Measurements from ENCODE around the gene PLCH2. TPM values are rescaled to one million over a fixed set of nuclear protein-coding genes. Genes with fewer than 3 reads are reported as not detected.

PLCH2 gene
- total RNA-seq, 1 experiment from 2014 or later: 0.27 TPM

DNA sequence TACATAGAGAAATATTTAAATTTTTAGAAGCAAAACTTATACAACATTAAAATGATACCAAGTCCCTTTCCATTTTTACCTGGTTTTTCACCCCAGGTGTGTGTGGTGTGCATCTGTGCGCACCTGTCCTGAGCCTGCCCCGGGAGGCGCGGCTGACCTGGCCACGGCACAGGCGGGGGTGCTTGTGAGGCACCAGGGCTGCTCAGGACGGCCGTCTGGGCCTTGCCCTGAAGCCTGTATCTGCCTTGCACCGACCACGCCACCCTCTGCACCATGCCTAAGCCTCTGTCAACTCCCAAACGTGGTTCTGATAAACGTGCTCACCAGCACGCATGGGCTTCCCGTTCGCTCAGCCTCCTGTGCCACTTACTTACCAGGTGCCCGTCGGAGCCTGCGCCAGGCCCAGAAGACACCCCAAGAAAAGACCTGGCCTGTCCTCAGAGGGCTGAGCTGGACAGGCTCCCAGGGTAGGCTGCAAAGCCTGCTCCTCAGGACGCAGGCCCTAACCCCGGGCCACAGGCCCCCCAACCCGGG is 29.4 kb downstream of the PLCH2 start:
- ChIA-PET POLR2A (no interaction called here), CTCF (interaction anchor here (0.9 kb wide), 1 partner anchor 91 kb away, joined by 3 read pairs; no protein-coding TSS in a partner anchor)
- intact Hi-C loops (cut with micrococcal nuclease; ENCODE audit: unreplicated experiment): no loop called here
- TF ChIP-seq, protein P1, sequence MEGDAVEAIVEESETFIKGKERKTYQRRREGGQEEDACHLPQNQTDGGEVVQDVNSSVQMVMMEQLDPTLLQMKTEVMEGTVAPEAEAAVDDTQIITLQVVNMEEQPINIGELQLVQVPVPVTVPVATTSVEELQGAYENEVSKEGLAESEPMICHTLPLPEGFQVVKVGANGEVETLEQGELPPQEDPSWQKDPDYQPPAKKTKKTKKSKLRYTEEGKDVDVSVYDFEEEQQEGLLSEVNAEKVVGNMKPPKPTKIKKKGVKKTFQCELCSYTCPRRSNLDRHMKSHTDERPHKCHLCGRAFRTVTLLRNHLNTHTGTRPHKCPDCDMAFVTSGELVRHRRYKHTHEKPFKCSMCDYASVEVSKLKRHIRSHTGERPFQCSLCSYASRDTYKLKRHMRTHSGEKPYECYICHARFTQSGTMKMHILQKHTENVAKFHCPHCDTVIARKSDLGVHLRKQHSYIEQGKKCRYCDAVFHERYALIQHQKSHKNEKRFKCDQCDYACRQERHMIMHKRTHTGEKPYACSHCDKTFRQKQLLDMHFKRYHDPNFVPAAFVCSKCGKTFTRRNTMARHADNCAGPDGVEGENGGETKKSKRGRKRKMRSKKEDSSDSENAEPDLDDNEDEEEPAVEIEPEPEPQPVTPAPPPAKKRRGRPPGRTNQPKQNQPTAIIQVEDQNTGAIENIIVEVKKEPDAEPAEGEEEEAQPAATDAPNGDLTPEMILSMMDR (IDR thresholded peaks at IDR 0.05; ENCODE audit: insufficient read depth in 1 of 2, low read depth in 1 of 2, low read length in 1 of 2, severe bottlenecking in 1 of 2, unreplicated experiment in 1 of 2): no peak
- Mint-ChIP-seq H3K27ac (ENCODE audit: unreplicated experiment) (no peak overlapping the region), H3K4me1 (ENCODE audit: low read depth, unreplicated experiment) (no peaks in the 10 kb centered on the region), H3K9me3 (ENCODE audit: unreplicated experiment) (no peaks in the 10 kb centered on the region), H3K4me3 (ENCODE audit: unreplicated experiment) (no peak overlapping the region), H3K27me3 (ENCODE audit: insufficient read depth, unreplicated experiment) (no peaks in the 10 kb centered on the region), H3K36me3 (ENCODE audit: insufficient read depth, unreplicated experiment) (peaks cover 16% of the 10 kb centered on the region)
- no peaks in the 10 kb centered on the region; the same call in 1 of the 2 replicates for H3K36me3 ChIP-seq (ENCODE audit: control insufficient read depth, insufficient read depth, low read length)
- no peaks in the 10 kb centered on the region for H3K9me3 ChIP-seq
- DNase-seq: no peak
- no TSS peak for BruUV-seq (replicated peaks)
- H3K27me3 ChIP-seq (replicated peaks; ENCODE audit: control insufficient read depth, insufficient read depth, low read length): no peaks in the 10 kb centered on the region
- H3K4me1 ChIP-seq: no peaks in the 10 kb centered on the region
- H3K4me3 ChIP-seq (ENCODE audit: low read depth, low read length): no peak overlapping the region

DNA sequence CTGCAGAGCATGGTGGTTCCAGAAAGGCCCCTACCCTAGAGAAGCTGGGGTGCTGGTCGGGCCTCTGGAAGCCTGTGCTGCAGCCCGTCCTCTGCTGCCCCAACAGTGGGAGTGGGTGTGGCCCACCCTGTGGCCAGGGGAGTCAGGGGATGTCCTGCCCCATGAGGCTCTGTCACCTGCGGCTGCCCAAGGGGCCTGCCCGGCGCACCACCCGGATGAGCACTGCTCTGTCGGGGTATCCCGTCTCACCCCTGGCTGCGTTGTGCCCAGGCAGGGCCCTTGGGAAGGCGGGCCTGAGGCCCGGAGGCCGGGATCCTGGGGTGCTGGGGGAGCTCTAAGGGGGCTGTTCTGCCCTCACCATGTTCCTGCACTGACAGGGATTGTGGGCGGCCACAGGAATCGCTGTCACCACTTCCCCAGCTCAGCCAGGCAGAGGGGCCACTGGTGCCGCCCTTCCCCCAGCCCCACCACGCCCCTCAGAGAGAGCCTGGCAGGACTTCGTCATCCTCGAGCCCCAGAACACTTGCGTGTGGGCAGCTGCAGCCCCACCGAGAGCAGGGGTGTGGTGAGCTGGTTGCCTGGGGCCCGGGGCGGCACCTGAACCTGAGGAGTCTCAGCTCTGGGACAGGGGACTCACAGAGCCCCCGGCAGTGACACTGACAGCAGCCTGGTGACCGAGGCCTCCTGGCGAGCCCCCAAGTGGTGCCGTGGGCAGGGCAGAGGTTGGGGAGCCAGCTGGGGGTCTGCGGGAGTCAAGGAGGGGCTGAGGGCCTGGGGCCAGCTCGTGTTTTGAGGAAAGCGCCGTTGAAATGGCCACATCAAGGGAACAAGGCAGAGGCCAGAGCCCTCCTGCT is 30.1 kb downstream of the PLCH2 start:
- no peaks in the 10 kb centered on the region for H3K9me3 ChIP-seq
- intact Hi-C loops (cut with micrococcal nuclease; ENCODE audit: unreplicated experiment): no loop called here
- H3K36me3 Mint-ChIP-seq (ENCODE audit: insufficient read depth, unreplicated experiment): peaks cover 18% of the 10 kb centered on the region
- TF ChIP-seq, protein P1 (IDR thresholded peaks at IDR 0.05; ENCODE audit: insufficient read depth in 1 of 2, low read depth in 1 of 2, low read length in 1 of 2, severe bottlenecking in 1 of 2, unreplicated experiment in 1 of 2): no peak
- H3K27me3 ChIP-seq (replicated peaks; ENCODE audit: control insufficient read depth, insufficient read depth, low read length): no peaks in the 10 kb centered on the region
- H3K4me3 ChIP-seq (ENCODE audit: low read depth, low read length): no peak overlapping the region
- no peak for DNase-seq
- POLR2A ChIA-PET: no interaction called here
- CTCF ChIA-PET: interaction anchor here (0.9 kb wide), 1 partner anchor 92 kb away, joined by 3 read pairs; no protein-coding TSS in a partner anchor
- no peaks in the 10 kb centered on the region for H3K4me1 ChIP-seq
- no TSS peak for BruUV-seq (replicated peaks)
- no peaks in the 10 kb centered on the region for H3K4me1 Mint-ChIP-seq (ENCODE audit: low read depth, unreplicated experiment)
- no peaks in the 10 kb centered on the region for H3K9me3 Mint-ChIP-seq (ENCODE audit: unreplicated experiment)
- H3K27ac Mint-ChIP-seq (ENCODE audit: unreplicated experiment): no peak overlapping the region
- no peaks in the 10 kb centered on the region; the same call in 1 of the 2 replicates for H3K36me3 ChIP-seq (ENCODE audit: control insufficient read depth, insufficient read depth, low read length)
- no peak overlapping the region for H3K4me3 Mint-ChIP-seq (ENCODE audit: unreplicated experiment)
- no peaks in the 10 kb centered on the region for H3K27me3 Mint-ChIP-seq (ENCODE audit: insufficient read depth, unreplicated experiment)

DNA sequence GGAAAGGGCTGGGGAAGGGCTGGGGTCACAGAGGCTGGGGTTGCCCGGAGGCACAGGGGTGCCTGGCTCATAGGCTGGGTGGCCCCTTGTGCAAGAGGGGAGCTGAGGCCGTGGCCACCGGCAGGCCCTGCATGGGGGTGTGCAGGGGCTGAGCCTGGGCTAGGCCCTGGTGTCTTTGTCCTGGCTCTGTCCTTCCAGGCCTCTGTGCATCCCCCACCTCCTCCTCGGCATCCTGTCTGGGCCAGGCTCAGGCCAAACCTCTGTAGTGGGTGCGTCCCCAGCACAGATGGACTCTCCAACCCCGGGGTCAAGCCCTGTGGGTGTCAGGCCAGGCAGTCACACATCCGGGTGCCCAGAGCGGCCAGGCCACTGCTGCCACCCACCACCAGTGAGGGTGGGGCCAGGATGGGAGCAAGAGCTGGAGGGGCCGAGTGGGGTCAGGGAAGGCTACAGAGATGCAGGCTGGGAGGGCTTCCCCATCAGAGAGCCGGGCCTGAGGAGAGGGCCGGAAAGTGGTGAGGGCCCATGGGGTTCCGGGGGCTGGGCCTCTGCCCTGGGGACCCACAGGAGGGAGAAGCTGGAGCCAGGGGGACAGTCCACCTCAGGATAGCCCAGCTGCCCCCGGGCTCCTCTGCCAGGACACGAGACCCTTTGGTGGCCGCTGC is 30.9 kb downstream of the PLCH2 start:
- no peak overlapping the region for H3K27ac Mint-ChIP-seq (ENCODE audit: unreplicated experiment)
- DNase-seq: no peak
- Histone ChIP-seq H3K4me3 (ENCODE audit: low read depth, low read length) (no peak overlapping the region), H3K9me3 (no peaks in the 10 kb centered on the region), H3K27me3 (replicated peaks; ENCODE audit: control insufficient read depth, insufficient read depth, low read length) (no peaks in the 10 kb centered on the region), H3K4me1 (no peaks in the 10 kb centered on the region), H3K36me3 (ENCODE audit: control insufficient read depth, insufficient read depth, low read length) (no peaks in the 10 kb centered on the region; the same call in 1 of the 2 replicates)
- peaks cover 18% of the 10 kb centered on the region for H3K36me3 Mint-ChIP-seq (ENCODE audit: insufficient read depth, unreplicated experiment)
- H3K4me3 Mint-ChIP-seq (ENCODE audit: unreplicated experiment): no peak overlapping the region
- ChIA-PET CTCF (no interaction called here), POLR2A (no interaction called here)
- no peaks in the 10 kb centered on the region for H3K27me3 Mint-ChIP-seq (ENCODE audit: insufficient read depth, unreplicated experiment)
- TF ChIP-seq, protein P1 (IDR thresholded peaks at IDR 0.05; ENCODE audit: insufficient read depth in 1 of 2, low read depth in 1 of 2, low read length in 1 of 2, severe bottlenecking in 1 of 2, unreplicated experiment in 1 of 2): no peak
- intact Hi-C loops (cut with micrococcal nuclease; ENCODE audit: unreplicated experiment): no loop called here
- no peaks in the 10 kb centered on the region for H3K9me3 Mint-ChIP-seq (ENCODE audit: unreplicated experiment)
- no TSS peak for BruUV-seq (replicated peaks)
- H3K4me1 Mint-ChIP-seq (ENCODE audit: low read depth, unreplicated experiment): no peaks in the 10 kb centered on the region
